BJ (cell line): ENCODE data around the gene TFF2. TPM values are rescaled to one million over a fixed set of nuclear protein-coding genes. Genes with fewer than 3 reads are reported as not detected.

Source experiments
- CTCF ChIA-PET: fragments of 350-600 bp; formaldehyde crosslinking; extraction: SDS; loops from one replicate; lab custom pipeline; 2021; ENCODE audit warnings: antibody characterized with exemption, inconsistent platforms; lab: Yijun Ruan, JAX
- POLR2A ChIA-PET: fragments of 300-600 bp; sonication (Branson Sonifier 250); formaldehyde crosslinking; extraction: SDS; loops from one replicate; lab custom pipeline; 2021; ENCODE audit warnings: antibody characterized with exemption; lab: Charles Lee
- DNase-seq: peaks from one replicate; pipeline ENCODE4 v3.0.0-alpha.2; 2011; ENCODE audit warnings: low read depth
- H3K27me3 ChIP-seq: 2 replicates; pipeline ENCODE4 v1.6.0; 2011; ENCODE audit warnings: low read length; ENCODE audit not compliant: control insufficient read depth, insufficient read depth
- H3K36me3 ChIP-seq: 2 replicates; pipeline ENCODE4 v1.5.1; 2011; ENCODE audit warnings: low read length; ENCODE audit not compliant: control insufficient read depth, insufficient read depth
- H3K4me3 ChIP-seq: 2 replicates; pipeline ENCODE4 v1.5.1; 2011; ENCODE audit warnings: low read depth, mild to moderate bottlenecking, control low read depth, low read length
- polyA plus RNA-seq: library from polyadenylated mRNA; depleted of rRNA; stranded (reverse); fragments of >200 nt; gene quantifications from 2 replicates; pipeline ENCODE4 v1.2.3, GENCODE V29; 2011
- TF ChIP-seq, protein P1 (sequence below): IDR thresholded peaks from 2 replicates; pipeline ENCODE4 v1.5.1; 2011; ENCODE audit warnings: low read depth, mild to moderate bottlenecking, control low read depth, inconsistent platforms, low read length, moderate library complexity; ENCODE audit not compliant: insufficient read depth

Gene TFF2
- polyA plus RNA-seq, 1 experiment, result not detected

- Histone ChIP-seq H3K36me3 (no peaks in the 10 kb centered on the region), H3K27me3 (peaks cover under 1% of the 10 kb centered on the region), H3K4me3 (no peak overlapping the region)
- ChIA-PET CTCF (no interaction called here), POLR2A (no interaction called here)
- TF ChIP-seq, protein P1, sequence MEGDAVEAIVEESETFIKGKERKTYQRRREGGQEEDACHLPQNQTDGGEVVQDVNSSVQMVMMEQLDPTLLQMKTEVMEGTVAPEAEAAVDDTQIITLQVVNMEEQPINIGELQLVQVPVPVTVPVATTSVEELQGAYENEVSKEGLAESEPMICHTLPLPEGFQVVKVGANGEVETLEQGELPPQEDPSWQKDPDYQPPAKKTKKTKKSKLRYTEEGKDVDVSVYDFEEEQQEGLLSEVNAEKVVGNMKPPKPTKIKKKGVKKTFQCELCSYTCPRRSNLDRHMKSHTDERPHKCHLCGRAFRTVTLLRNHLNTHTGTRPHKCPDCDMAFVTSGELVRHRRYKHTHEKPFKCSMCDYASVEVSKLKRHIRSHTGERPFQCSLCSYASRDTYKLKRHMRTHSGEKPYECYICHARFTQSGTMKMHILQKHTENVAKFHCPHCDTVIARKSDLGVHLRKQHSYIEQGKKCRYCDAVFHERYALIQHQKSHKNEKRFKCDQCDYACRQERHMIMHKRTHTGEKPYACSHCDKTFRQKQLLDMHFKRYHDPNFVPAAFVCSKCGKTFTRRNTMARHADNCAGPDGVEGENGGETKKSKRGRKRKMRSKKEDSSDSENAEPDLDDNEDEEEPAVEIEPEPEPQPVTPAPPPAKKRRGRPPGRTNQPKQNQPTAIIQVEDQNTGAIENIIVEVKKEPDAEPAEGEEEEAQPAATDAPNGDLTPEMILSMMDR, result no peak
- no peak for DNase-seq
These were observed 18.1 kb downstream of the TFF2 start for GRCh38 chr21:42332557-42333317.

GRCh38 chr21:42331660-42332059, 19.1 kb downstream of the TFF2 start:
- H3K27me3 ChIP-seq, result no peaks in the 10 kb centered on the region; the same call in 1 of the 2 replicates
- TF ChIP-seq, protein P1, result no peak
- CTCF ChIA-PET, result interaction anchor here (0.6 to 1.2 kb wide), 3 partner anchors 9 to 21 kb away, joined by 3 read pairs; no protein-coding TSS in a partner anchor
- DNase-seq, result no peak
- H3K4me3 ChIP-seq, result no peak overlapping the region
- H3K36me3 ChIP-seq, result no peaks in the 10 kb centered on the region
- POLR2A ChIA-PET, result no interaction called here

DNA sequence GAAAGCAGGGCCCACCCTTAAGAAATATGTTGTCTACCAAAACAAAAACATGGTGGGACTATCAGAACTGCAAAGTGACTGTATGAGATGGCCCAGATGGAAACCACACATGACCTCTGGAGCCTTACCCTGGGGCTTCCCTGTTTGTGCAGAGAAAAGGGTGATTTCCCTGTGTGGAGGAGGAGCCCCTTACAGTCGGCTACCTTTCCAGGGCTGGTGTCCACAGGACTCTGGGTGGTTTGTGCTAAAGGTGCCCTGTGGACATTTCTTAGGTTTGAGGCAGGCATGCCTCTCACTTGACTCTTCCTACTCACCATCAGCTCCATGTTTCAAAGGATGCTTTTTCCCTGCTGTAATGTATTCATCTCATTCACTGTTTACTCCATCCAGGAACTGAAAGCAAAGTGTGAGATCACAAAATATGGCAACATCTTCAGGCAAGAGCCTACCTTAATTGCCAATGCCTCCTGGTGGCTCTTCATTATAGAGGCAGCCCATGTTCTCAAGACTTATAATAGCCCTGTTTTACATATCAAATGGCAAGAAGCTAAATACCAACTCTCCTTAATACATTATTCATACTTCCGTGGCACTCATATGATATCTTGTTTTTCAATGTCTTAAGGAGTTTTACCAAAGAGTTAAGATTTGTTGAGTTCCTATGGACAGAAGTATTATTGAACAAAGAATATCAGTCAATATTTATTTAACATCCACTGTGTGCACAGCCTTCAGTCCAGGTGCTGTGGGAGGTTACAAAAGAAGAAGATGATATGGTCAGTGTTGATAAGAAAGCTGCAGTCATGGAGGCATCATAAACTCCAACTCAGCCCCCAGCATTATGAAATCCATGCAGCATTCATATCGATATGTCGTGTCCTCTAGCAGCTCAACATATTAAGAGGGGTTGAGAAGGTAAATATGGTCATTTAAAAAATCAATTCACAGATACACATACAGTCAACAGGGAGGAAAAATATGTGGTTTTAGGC, 20.1 kb downstream of the TFF2 start:
- CTCF ChIA-PET, result interaction anchor here (0.6 to 1.2 kb wide), 3 partner anchors 8 to 20 kb away, joined by 3 read pairs; no protein-coding TSS in a partner anchor
- H3K36me3 ChIP-seq, result no peaks in the 10 kb centered on the region
- no peak overlapping the region for H3K4me3 ChIP-seq
- POLR2A ChIA-PET, result no interaction called here
- H3K27me3 ChIP-seq, result no peaks in the 10 kb centered on the region
- DNase-seq, result no peak
- TF ChIP-seq, protein P1, result no peak

DNA sequence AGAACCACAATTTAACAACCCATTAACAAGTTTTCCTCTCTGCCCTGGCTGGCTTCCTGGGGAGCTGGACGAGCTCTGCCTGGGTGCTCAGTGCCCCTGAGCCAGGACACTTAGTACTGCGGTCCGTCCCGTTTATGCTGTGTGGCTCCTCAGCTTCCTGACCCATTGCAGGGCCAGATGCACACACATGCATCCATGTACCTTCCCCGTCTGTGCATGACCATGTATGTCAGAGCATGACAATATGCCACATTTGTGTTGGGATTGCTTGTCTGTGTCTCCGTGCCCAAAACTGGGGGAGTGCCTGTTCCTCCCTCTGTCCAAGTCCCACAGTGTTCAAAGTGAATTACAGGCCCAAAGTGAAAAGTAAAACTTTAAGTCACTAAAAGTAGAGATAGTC, 25.9 kb downstream of the TFF2 start:
- ChIA-PET POLR2A (no interaction called here), CTCF (interaction anchor here (3.1 kb wide), 1 partner anchor 15 kb away, joined by 12 read pairs; no protein-coding TSS in a partner anchor)

More for the DNA sequence above, 25.9 kb downstream of the TFF2 start:
- H3K27me3 ChIP-seq, result peaks cover 2% of the 10 kb centered on the region
- TF ChIP-seq, protein P1, result no peak
- H3K4me3 ChIP-seq, result no peak overlapping the region
- no peaks in the 10 kb centered on the region for H3K36me3 ChIP-seq
- no peak for DNase-seq
